Hair follicle dermal papilla cell (primary cell): ENCODE measurements around the gene S100A8. TPM values are rescaled to one million over a fixed set of nuclear protein-coding genes. Genes with fewer than 3 reads are reported as not detected.

Experiments
- small RNA-seq: library from RNA; depleted of rRNA; stranded (forward); fragments of <200 nt; gene quantifications from one replicate; pipeline ENCODE3, GENCODE V24; 2012
- total RNA-seq: library from RNA; depleted of rRNA; stranded (reverse); fragments of >200 nt; gene quantifications from 2 replicates; pipeline ENCODE4 v1.2.3, GENCODE V29; 2012

S100A8 gene
- not detected in 2 replicates for total RNA-seq

DNA sequence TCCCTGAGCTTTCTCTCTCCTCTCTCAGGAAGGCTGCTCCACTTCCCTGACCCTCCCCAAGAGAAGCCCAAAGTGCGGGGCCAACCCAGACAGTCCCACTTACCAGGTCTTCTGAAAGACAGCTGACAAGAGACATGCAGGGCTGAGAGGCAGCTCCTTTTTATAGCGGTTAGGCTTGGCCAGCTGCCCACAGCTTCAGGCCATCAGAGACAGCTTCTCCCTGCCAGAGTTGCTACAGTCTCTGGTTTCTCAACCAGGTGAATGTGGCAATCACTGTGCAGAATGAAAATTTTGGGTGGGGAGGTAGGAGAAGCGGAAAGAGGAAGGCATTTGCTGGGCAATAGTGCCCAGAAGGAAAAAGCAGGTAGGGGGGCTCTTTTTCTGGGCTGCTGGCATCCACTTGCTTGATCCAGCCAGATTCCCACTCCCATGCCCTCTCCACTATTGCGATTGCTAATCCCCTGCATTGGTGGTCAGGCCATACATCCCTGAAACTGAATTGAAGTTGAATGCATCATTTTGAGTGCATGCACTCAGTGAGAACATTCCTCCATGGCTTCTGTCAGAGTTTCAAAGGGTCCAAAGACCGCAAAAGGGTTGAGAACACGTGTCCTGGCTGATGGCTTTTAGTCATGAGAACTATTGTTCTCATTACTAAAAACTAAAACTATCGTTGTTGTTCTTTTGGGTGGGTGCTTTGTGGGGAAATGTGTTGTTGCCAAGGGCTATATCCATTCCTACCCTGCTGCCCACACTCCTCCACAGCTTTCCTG, at the start of gene S100A8:
S100A8 (minus strand) TSS at position 136 of the 773 bp plus-strand sequence. CDS start 538 bp downstream, outside the sequence.

GRCh38 chr1:153415850-153416570, 25.1 kb upstream of the S100A8 start, which contains the start of gene S100A7A:
TSS of gene S100A7A (plus strand) at chr1:153416520. CDS start at chr1:153418083, 1,563 bp downstream.

GRCh38 chr1:153375511-153375910, 15.4 kb downstream of the S100A8 start, which contains the start of gene S100A12:
TSS of gene S100A12 (minus strand) at chr1:153375621. CDS start at chr1:153374592, 1,029 bp downstream.

DNA sequence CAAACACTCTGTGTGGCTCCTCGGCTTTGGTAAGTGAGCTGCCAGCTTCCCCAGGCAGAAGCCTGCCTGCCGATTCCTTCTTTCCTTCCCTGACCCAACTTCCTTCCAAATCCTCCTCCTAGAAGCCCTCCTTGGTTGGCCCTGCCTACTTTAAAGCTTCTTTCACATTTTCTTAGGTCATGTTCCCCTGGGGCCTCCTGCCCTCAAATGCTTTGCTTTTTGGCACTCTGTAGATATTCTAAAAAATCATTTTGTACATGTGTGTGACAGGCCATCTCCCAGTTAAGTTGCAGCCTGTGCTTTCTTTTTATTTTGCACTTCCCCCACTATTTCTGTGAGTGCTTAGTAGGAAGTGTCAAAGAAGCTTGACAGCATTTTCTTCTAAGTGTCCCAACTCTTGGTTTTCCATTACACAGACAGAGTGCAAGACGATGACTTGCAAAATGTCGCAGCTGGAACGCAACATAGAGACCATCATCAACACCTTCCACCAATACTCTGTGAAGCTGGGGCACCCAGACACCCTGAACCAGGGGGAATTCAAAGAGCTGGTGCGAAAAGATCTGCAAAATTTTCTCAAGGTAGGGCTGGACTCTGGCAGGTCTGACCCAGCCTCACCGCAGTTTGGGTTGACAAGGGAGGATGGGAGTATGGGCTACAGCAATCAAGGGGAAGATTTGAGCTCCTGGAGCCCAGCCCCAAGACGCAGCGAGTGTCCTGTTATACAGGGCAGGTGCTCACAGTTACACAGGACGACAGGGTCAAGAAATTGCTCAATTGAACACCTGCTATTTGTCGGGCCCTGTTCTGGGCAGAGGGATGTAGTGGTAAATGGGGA, 32.8 kb downstream of the S100A8 start, which contains the start of gene S100A9:
S100A9 (plus strand) TSS at position 2 of the 838 bp plus-strand sequence; CDS start at position 432, 430 bp downstream.

GRCh38 chr1:153348511-153349362, 42.1 kb downstream of the S100A8 start, which contains the start of gene PGLYRP4:
TSS of gene PGLYRP4 (minus strand) at chr1:153348841. CDS start at chr1:153347932, 909 bp downstream.

Small RNA genes within 50 kb of the gene (small RNA-seq; reads per million reads assigned to genes)
- gene S100A15A = not detected

Other genes with a start within 250 kb of the S100A8 start
- gene SPRR2G, start 240.2 kb downstream of the S100A8 start, total RNA-seq = not detected in 2 replicates
- not detected in 2 replicates for gene LELP1, start 187.6 kb downstream of the S100A8 start, total RNA-seq
- not detected in 2 replicates for gene PRR9, start 173.5 kb downstream of the S100A8 start, total RNA-seq
- not detected in 2 replicates for gene LORICRIN, start 131.4 kb downstream of the S100A8 start, total RNA-seq
- not detected in 2 replicates for gene PGLYRP3, start 78.1 kb downstream of the S100A8 start, total RNA-seq
- not detected in 2 replicates for gene PGLYRP4, start 42.2 kb downstream of the S100A8 start, total RNA-seq
- gene S100A9, start 33.2 kb downstream of the S100A8 start, total RNA-seq = 0.49 TPM in 1 of 2 replicates, not detected in the other
- not detected in 2 replicates for gene S100A12, start 15.5 kb downstream of the S100A8 start, total RNA-seq
- gene S100A7A, start 25.4 kb upstream of the S100A8 start, total RNA-seq = not detected in 2 replicates
- not detected in 2 replicates for gene S100A7, start 69.6 kb upstream of the S100A8 start, total RNA-seq
- 1,038 and 1,069 TPM in 2 replicates for gene S100A6, start 144.9 kb upstream of the S100A8 start, total RNA-seq
- not detected in 2 replicates for gene S100A5, start 149.9 kb upstream of the S100A8 start, total RNA-seq
- 874 and 1,480 TPM in 2 replicates for gene S100A4, start 154.7 kb upstream of the S100A8 start, total RNA-seq
- gene S100A3, start 158.2 kb upstream of the S100A8 start, total RNA-seq = 6.3 and 6.6 TPM in 2 replicates
- gene S100A2, start 174.8 kb upstream of the S100A8 start, total RNA-seq = 3.4 and 6.8 TPM in 2 replicates
- 157 and 225 TPM in 2 replicates for gene S100A16, start 222.1 kb upstream of the S100A8 start, total RNA-seq
- 0.36 and 0.65 TPM in 2 replicates for gene S100A14, start 225.3 kb upstream of the S100A8 start, total RNA-seq
- gene S100A13, start 236.4 kb upstream of the S100A8 start, total RNA-seq = 71.1 and 103 TPM in 2 replicates
- not detected in 2 replicates for gene S100A1, start 237.4 kb upstream of the S100A8 start, total RNA-seq
- gene CHTOP, start 243.0 kb upstream of the S100A8 start, total RNA-seq = 44.3 and 53.1 TPM in 2 replicates